ENCODE results near the gene RND2. TPM values are rescaled to one million over a fixed set of nuclear protein-coding genes. Genes with fewer than 3 reads are reported as not detected.

The RND2 gene
- total and polyA plus RNA-seq, 9 of the 15 experiments (the other 6 are each of a cell fraction or from before 2014, with no cell fraction given), result 0.15 to 1.9 (median 0.98) TPM

GRCh38 chr17:42980766-42981397, 44.1 kb upstream of the RND2 start (continued):
- no peak for TF ChIP-seq VEZF1 (CRISPR knock-in tag; IDR thresholded peaks at IDR 0.05)
- TF ChIP-seq SMAD1 (IDR thresholded peaks at IDR 0.05; ENCODE audit: low read depth, low read length, partially characterized antibody), result no peak
- TF ChIP-seq, protein P1, sequence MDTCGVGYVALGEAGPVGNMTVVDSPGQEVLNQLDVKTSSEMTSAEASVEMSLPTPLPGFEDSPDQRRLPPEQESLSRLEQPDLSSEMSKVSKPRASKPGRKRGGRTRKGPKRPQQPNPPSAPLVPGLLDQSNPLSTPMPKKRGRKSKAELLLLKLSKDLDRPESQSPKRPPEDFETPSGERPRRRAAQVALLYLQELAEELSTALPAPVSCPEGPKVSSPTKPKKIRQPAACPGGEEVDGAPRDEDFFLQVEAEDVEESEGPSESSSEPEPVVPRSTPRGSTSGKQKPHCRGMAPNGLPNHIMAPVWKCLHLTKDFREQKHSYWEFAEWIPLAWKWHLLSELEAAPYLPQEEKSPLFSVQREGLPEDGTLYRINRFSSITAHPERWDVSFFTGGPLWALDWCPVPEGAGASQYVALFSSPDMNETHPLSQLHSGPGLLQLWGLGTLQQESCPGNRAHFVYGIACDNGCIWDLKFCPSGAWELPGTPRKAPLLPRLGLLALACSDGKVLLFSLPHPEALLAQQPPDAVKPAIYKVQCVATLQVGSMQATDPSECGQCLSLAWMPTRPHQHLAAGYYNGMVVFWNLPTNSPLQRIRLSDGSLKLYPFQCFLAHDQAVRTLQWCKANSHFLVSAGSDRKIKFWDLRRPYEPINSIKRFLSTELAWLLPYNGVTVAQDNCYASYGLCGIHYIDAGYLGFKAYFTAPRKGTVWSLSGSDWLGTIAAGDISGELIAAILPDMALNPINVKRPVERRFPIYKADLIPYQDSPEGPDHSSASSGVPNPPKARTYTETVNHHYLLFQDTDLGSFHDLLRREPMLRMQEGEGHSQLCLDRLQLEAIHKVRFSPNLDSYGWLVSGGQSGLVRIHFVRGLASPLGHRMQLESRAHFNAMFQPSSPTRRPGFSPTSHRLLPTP (IDR thresholded peaks at IDR 0.05; ENCODE audit: borderline replicate concordance, extremely low read depth, insufficient read length), result no peak
- TF ChIP-seq NBN (IDR thresholded peaks at IDR 0.05; ENCODE audit: low read depth), result 0 out of 2 replicates have a peak, but pooled peaks have one; percentile 29
- peak; percentile 36; the same call in 1 of the 2 replicates for TF ChIP-seq MAX (CRISPR knock-in tag; IDR thresholded peaks at IDR 0.05)
- TF ChIP-seq GATAD2A (IDR thresholded peaks at IDR 0.05), result no peak
- TF ChIP-seq RNF2 (IDR thresholded peaks at IDR 0.05), result no peak
- TF ChIP-seq HMGXB4 (CRISPR knock-in tag; IDR thresholded peaks at IDR 0.05), result peak; percentile 85
- no peak for TF ChIP-seq ZFP36 (IDR thresholded peaks at IDR 0.05; ENCODE audit: low read depth, low read length, partially characterized antibody)
- no peak for TF ChIP-seq SAFB (IDR thresholded peaks at IDR 0.05; ENCODE audit: borderline replicate concordance, low read depth, low read length)
- no peak for TF ChIP-seq ZKSCAN1 (IDR thresholded peaks at IDR 0.05; ENCODE audit: low read depth, low read length)
- no peak for TF ChIP-seq ZNF239 (CRISPR knock-in tag; IDR thresholded peaks at IDR 0.05)
- TF ChIP-seq KDM2B (CRISPR knock-in tag; IDR thresholded peaks at IDR 0.05), result no peak
- TF ChIP-seq, protein P2, sequence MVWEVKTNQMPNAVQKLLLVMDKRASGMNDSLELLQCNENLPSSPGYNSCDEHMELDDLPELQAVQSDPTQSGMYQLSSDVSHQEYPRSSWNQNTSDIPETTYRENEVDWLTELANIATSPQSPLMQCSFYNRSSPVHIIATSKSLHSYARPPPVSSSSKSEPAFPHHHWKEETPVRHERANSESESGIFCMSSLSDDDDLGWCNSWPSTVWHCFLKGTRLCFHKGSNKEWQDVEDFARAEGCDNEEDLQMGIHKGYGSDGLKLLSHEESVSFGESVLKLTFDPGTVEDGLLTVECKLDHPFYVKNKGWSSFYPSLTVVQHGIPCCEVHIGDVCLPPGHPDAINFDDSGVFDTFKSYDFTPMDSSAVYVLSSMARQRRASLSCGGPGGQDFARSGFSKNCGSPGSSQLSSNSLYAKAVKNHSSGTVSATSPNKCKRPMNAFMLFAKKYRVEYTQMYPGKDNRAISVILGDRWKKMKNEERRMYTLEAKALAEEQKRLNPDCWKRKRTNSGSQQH (CRISPR knock-in tag; IDR thresholded peaks at IDR 0.05), result 0 out of 2 replicates have a peak, but pooled peaks have one; percentile 13
- no peak for TF ChIP-seq STAT5B (CRISPR knock-in tag; IDR thresholded peaks at IDR 0.05)
- no peak for TF ChIP-seq NR2C1 (IDR thresholded peaks at IDR 0.05)
- no peak for TF ChIP-seq NR2C1 (tag; IDR thresholded peaks at IDR 0.05)
- 0 out of 2 replicates have a peak, but pooled peaks have one; percentile 7 for TF ChIP-seq CBX1 (IDR thresholded peaks at IDR 0.05; ENCODE audit: low read depth)
- TF ChIP-seq, protein P3, sequence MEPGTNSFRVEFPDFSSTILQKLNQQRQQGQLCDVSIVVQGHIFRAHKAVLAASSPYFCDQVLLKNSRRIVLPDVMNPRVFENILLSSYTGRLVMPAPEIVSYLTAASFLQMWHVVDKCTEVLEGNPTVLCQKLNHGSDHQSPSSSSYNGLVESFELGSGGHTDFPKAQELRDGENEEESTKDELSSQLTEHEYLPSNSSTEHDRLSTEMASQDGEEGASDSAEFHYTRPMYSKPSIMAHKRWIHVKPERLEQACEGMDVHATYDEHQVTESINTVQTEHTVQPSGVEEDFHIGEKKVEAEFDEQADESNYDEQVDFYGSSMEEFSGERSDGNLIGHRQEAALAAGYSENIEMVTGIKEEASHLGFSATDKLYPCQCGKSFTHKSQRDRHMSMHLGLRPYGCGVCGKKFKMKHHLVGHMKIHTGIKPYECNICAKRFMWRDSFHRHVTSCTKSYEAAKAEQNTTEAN (CRISPR knock-in tag; IDR thresholded peaks at IDR 0.05), result no peak
- TF ChIP-seq CXXC5 (CRISPR knock-in tag; IDR thresholded peaks at IDR 0.05), result peak; percentile 75; the same call in 1 of the 2 replicates

All from K562 (cell line).